Measurements from ENCODE around the gene NBAS.

The NBAS gene

DNA sequence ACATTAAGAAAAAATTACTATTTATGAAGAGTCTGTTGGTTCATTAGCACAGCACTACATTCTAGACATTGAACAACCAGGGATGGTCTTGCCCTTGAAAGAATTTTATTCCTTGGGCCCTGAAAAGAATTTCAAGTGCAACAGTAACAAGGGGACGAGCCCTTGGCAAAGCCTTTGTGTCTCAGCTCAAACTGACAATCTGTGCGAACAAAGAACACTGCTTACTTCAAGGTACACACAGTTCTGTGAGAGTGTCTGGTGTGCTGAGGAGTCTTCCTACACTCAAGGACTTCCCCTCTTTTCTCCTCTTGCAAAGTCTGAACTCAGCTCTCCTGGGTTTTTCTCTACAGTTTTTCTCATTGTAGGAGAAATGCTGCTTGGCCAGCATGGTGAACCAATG is 373.4 kb downstream of the NBAS start:
- no peak for DNase-seq

GRCh38 chr2:15186118-15186517 is 375.0 kb downstream of the NBAS start:
- no peak for DNase-seq

- no peak for DNase-seq
Observed at GRCh38 chr2:15184491-15184890, 376.6 kb downstream of the NBAS start.

- no peak for DNase-seq
Observed at GRCh38 chr2:15182275-15182674, 378.9 kb downstream of the NBAS start.

- no peak for DNase-seq
Observed at GRCh38 chr2:15181092-15181745, 379.9 kb downstream of the NBAS start.

DNA sequence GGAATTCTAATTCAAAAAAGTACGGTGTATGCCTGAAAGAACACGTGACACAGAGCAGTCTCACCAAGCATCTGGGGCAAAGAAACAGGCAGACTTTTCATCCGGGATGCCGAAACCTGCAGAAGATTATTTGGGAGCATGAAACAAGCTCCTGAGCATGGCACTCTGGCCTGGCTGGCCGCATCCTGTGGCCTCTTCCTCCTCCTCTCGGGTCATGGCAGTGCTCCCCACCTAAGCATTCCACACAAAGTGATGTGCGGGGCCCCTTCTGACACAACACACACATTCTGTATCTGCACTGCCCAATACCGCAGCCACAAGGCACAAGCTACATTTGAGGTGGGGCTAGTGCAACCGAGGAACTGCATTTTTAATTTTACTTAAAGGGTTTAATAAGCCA is 380.8 kb downstream of the NBAS start:
- no peak for DNase-seq

- DNase-seq, result no peak
Observed at GRCh38 chr2:15178946-15179345, 382.2 kb downstream of the NBAS start.

DNA sequence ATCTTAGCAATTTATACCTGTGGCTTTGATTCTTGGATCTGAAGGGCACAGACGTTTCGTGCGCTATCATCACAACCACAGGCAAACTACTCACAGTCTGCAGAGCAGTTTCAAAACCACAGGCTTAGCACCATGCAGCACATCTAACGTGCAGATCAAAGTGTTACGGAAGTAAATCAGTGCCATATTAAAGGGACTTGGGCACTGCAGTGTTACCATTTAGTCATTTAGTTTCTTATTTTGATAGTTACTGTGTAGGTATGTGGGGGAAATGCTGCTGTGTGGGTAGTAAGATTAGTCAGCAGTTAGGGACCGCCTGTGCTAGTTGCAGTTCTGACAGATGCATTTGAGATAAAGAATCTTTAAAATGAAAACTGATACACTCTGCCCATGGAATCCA is 384.0 kb downstream of the NBAS start:
- DNase-seq, result peak; percentile 53

GRCh38 chr2:15176604-15177003 is 384.5 kb downstream of the NBAS start:
- no peak for DNase-seq

GRCh38 chr2:15174567-15174966 is 386.6 kb downstream of the NBAS start:
- no peak for DNase-seq

DNA sequence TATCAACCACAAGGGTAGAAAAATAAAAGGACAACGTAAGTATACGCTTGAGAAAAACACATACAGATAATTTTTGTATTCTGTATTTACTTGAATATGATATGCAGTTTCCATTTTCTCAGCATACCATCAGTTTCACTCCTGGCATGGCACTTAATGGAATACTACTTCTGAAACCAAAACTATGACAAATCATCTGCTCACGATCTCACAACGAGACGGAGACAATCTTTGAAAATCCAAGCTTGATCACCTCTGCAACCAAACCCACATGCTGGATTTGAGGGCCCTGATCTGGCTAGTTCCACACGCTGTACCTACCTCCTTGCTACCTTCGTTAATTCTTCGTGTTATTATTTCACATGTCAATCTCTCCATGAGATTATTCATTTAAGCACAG is 387.6 kb downstream of the NBAS start:
- DNase-seq, result no peak

DNA sequence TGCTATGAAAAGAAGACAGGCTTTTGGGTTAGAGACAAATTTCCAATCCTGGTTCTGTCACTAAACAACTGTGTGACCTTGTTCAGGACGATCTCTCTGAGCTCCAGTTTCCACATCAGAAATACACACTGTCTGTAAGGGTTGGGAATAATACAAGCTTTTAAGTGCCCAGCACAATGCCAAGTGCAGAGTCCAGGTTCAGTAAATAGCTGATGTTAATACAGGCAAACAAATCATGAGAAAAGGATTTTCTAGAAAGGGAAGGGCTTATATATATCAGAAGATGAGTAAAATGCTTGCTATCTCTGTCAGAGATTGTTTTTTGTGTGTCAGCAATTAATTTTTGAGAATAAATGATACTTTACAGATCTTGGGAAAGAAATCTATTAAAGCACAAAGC is 388.3 kb downstream of the NBAS start:
- no peak for DNase-seq

DNA sequence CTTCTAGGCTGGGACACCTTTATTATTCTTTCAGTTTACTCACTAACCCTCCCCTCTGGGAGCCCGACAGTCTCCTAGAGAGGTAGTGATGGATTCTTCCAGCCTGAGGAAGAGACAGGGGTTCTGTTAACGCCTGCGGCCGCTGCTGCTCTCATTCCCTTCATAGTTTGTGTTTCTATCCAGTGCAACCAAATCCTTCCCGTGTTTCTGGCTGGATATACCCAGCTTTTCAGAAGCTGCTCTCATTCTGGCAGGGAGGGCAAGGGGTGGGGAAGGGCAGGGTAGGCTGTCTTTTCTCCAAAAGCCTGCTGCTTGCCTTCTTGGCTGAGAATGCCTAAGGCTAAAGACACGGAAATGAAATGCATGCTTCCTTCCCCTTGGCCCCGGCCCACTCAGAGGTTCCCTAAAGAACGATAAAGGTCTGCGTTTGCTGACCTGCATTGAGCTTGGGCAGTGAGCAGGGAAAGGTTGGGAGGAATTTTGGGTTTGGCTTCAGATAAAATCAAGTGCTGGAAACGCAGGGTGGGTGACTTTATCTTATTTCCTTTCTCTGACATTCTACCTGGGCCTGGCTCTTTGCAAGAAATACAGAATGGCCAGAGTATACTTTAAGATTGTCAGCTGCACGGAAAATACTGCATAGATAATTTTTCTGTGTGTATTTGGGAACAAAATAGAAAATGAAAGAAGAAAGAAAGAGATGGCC is 390.9 kb downstream of the NBAS start:
- no peak for DNase-seq

DNA sequence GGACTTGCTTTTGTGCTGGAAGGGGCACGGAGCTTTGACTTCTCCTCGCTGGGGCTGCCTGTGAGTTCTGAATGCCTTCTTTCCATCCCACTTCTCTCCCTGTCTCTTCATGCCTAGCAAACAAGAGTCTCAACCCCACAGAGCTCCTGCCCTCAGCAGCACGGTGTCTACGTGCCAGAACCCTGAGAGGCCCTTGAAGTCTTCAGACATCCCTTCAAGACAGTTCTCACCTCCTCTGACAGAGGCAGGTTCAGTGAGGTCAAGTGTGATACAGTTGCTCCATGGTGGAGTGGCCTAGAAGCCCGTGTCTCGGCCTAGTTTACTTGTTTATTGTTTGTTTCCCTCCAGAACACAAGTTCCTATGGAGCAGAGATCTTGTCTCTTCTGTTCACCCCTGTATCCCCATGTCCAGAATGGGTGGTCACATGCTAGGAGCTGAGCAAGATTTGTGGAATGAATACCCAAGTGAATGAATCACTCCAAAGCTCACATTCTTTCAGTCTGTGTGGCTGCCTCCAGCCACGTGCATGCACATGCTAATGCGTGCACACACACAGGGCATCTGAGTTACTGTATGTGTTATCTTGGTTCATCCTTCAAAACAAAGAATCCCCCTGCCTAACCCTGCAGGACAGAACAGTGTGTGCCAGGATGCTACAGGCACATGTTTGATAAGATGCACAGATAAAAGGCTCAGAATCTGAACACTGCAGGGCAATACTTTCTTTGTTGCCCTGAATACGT is 391.6 kb downstream of the NBAS start:
- no peak for DNase-seq

DNA sequence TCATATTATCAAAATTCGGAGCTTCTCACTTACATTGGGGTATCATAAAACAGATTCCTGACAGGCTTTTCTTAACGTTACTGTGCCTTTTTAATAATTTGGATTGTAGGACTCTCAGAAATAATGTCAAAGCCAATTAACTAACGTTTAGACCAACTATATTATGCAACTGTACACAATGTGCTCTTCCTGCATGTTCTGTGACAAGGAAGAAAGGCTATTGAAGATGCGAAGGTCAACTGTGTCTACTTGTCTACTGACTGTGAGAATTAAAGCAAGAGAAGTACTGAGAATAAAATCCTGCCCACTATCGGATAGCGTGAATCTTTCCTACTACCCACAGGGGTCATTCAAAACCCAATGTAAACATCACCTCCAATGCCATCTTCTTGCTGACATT is 393.0 kb downstream of the NBAS start:
- no peak for DNase-seq

GRCh38 chr2:15166878-15167277 is 394.3 kb downstream of the NBAS start:
- no peak for DNase-seq

GRCh38 chr2:15163326-15163725 is 397.8 kb downstream of the NBAS start:
- no peak for DNase-seq

DNA sequence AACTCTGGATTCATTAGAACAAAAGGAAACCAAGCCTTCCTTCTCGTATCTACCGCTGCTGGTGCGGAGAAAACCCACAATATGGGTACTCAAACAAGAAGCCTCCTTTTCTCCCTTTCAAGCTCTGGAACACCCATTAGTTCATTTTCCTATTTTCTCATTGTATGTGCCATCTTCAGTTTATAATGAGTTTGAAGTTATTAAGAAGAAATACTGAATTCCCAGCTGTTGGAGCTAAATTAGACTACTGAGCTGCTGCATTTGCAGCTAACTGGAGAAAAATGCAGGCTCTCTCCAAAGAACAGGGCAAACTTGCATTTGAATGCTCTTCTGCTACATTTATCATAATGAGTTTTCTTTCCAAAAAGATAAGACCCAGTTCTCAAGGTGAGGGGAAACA is 398.5 kb downstream of the NBAS start:
- DNase-seq, result no peak

- DNase-seq, result no peak
Observed at GRCh38 chr2:15160201-15160991, 400.7 kb downstream of the NBAS start.

- DNase-seq, result no peak
Observed at GRCh38 chr2:15159751-15160177, 401.4 kb downstream of the NBAS start.

- DNase-seq, result no peak
Observed at GRCh38 chr2:15159206-15159605, 401.9 kb downstream of the NBAS start.

DNA sequence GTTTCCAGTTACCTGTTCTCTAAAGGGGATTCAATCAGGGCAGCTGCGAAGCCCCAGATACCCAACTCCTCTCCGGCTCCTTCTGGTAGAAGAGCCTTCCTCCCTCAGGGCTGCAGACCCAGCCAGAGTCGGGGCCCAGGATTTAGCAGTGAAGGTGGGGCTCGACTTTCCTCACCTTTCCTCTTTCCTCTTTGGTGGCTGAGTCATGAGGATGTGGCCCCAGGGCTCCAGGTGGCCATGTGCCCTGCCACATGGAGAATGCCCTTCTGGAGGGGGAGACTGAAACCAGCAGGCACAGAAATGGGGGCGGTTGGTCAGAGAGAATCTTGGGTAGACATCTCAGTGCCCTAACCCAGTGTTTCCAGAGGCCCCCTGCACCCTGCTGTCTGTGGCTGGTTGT is 402.6 kb downstream of the NBAS start:
- DNase-seq, result no peak

GRCh38 chr2:15158100-15158499 is 403.0 kb downstream of the NBAS start:
- no peak for DNase-seq
